ENCODE measurements around the gene ABCA13. TPM values are rescaled to one million over a fixed set of nuclear protein-coding genes. Genes with fewer than 3 reads are reported as not detected.

ABCA13 gene
- total RNA-seq, 1 experiment from 2014 or later: 0.76 TPM

- peak; percentile 72 to 98 for DNase-seq
- H3K4me1 ChIP-seq (replicated peaks; ENCODE audit: insufficient read depth): peaks cover 37% of the 10 kb centered on the region
- H3F3A ChIP-seq (ENCODE audit: insufficient read depth, low read depth): peaks cover 25% of the 10 kb centered on the region
- no TSS peak for BruUV-seq (replicated peaks)
- peak overlapping the region; percentile 62 for H3K4me2 ChIP-seq
- H2AFZ ChIP-seq: no peak overlapping the region
- no peaks in the 10 kb centered on the region for H4K20me1 ChIP-seq (ENCODE audit: insufficient read depth)
- peaks cover 6% of the 10 kb centered on the region; the same call in 1 of the 2 replicates for H3K27me3 ChIP-seq (ENCODE audit: insufficient read depth, low read depth)
- TF ChIP-seq, protein P1, sequence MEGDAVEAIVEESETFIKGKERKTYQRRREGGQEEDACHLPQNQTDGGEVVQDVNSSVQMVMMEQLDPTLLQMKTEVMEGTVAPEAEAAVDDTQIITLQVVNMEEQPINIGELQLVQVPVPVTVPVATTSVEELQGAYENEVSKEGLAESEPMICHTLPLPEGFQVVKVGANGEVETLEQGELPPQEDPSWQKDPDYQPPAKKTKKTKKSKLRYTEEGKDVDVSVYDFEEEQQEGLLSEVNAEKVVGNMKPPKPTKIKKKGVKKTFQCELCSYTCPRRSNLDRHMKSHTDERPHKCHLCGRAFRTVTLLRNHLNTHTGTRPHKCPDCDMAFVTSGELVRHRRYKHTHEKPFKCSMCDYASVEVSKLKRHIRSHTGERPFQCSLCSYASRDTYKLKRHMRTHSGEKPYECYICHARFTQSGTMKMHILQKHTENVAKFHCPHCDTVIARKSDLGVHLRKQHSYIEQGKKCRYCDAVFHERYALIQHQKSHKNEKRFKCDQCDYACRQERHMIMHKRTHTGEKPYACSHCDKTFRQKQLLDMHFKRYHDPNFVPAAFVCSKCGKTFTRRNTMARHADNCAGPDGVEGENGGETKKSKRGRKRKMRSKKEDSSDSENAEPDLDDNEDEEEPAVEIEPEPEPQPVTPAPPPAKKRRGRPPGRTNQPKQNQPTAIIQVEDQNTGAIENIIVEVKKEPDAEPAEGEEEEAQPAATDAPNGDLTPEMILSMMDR (conservative IDR thresholded peaks at IDR 0.05): no peak
- TF ChIP-seq EZH2 (IDR thresholded peaks at IDR 0.05; ENCODE audit: low read depth): no peak
- H3K9me3 ChIP-seq (ENCODE audit: insufficient read depth, low read depth): peaks cover 7% of the 10 kb centered on the region
- no peaks in the 10 kb centered on the region for H3K36me3 ChIP-seq (ENCODE audit: low read depth)
- intact Hi-C loops (cut with micrococcal nuclease; ENCODE audit: unreplicated experiment): loop anchor here (5.0 kb wide), 1 partner anchor 53 kb away; the partner anchor contains the start of gene UPP1
- ChIA-PET CTCF (interaction anchor here (1.0 to 1.6 kb wide), 6 partner anchors 15 to 874 kb away, joined by 3 to 8 read pairs (median 5); no protein-coding TSS in a partner anchor), POLR2A (ENCODE audit: unreplicated experiment) (interaction anchor here (0.7 kb wide), 1 partner anchor 980 kb away, joined by 3 read pairs; no protein-coding TSS in a partner anchor)
- H3K27ac ChIP-seq: no peak overlapping the region
- no peaks in the 10 kb centered on the region for H3K79me2 ChIP-seq (ENCODE audit: low read depth)
- no peak overlapping the region; the same call in 1 of the 2 replicates for H3K4me3 ChIP-seq
- no peaks in the 10 kb centered on the region for H3K9me2 ChIP-seq (ENCODE audit: insufficient read depth)
These were observed 31.1 kb upstream of the ABCA13 start for GRCh38 chr7:48140001-48140681.

- Histone ChIP-seq H4K20me1 (ENCODE audit: insufficient read depth) (no peaks in the 10 kb centered on the region), H3F3A (ENCODE audit: insufficient read depth, low read depth) (peaks cover 25% of the 10 kb centered on the region), H2AFZ (no peak overlapping the region), H3K36me3 (ENCODE audit: low read depth) (no peaks in the 10 kb centered on the region), H3K4me2 (no peak overlapping the region), H3K79me2 (ENCODE audit: low read depth) (no peaks in the 10 kb centered on the region), H3K9me2 (ENCODE audit: insufficient read depth) (no peaks in the 10 kb centered on the region), H3K27ac (no peak overlapping the region), H3K4me1 (replicated peaks; ENCODE audit: insufficient read depth) (peaks cover 37% of the 10 kb centered on the region), H3K9me3 (ENCODE audit: insufficient read depth, low read depth) (peaks cover 11% of the 10 kb centered on the region), H3K27me3 (ENCODE audit: insufficient read depth, low read depth) (peaks cover 6% of the 10 kb centered on the region; the same call in 1 of the 2 replicates), H3K4me3 (no peak overlapping the region)
- DNase-seq: no peak
- intact Hi-C loops (cut with micrococcal nuclease; ENCODE audit: unreplicated experiment): loop anchor here (5.0 kb wide), 1 partner anchor 54 kb away; the partner anchor contains the start of gene UPP1
- BruUV-seq (replicated peaks): no TSS peak
- ChIA-PET CTCF (interaction anchor here (1.6 kb wide), 1 partner anchor 13 kb away, joined by 6 read pairs; no protein-coding TSS in a partner anchor), POLR2A (ENCODE audit: unreplicated experiment) (no interaction called here)
- no peak for TF ChIP-seq EZH2 (IDR thresholded peaks at IDR 0.05; ENCODE audit: low read depth)
- TF ChIP-seq, protein P1 (conservative IDR thresholded peaks at IDR 0.05): no peak
These were observed 29.7 kb upstream of the ABCA13 start for GRCh38 chr7:48141521-48141920.

- no peaks in the 10 kb centered on the region for H3K79me2 ChIP-seq (ENCODE audit: low read depth)
- no peak overlapping the region for H3K4me3 ChIP-seq
- peak; percentile 51 to 92 for DNase-seq
- H3K9me2 ChIP-seq (ENCODE audit: insufficient read depth): no peaks in the 10 kb centered on the region
- H3K4me2 ChIP-seq: peak overlapping the region; percentile 37
- H2AFZ ChIP-seq: no peak overlapping the region
- H3K36me3 ChIP-seq (ENCODE audit: low read depth): no peaks in the 10 kb centered on the region
- peaks cover 11% of the 10 kb centered on the region for H3K9me3 ChIP-seq (ENCODE audit: insufficient read depth, low read depth)
- no peaks in the 10 kb centered on the region for H4K20me1 ChIP-seq (ENCODE audit: insufficient read depth)
- peaks cover 25% of the 10 kb centered on the region for H3F3A ChIP-seq (ENCODE audit: insufficient read depth, low read depth)
- no peak for TF ChIP-seq EZH2 (IDR thresholded peaks at IDR 0.05; ENCODE audit: low read depth)
- TF ChIP-seq, protein P1 (conservative IDR thresholded peaks at IDR 0.05): no peak
- ChIA-PET CTCF (interaction anchor here (0.8 kb wide), 1 partner anchor 11 kb away, joined by 3 read pairs; no protein-coding TSS in a partner anchor), POLR2A (ENCODE audit: unreplicated experiment) (interaction anchor here (0.6 kb wide), 1 partner anchor 55 kb away, joined by 4 read pairs; no protein-coding TSS in a partner anchor)
- BruUV-seq (replicated peaks): no TSS peak
- intact Hi-C loops (cut with micrococcal nuclease; ENCODE audit: unreplicated experiment): loop anchor here (5.0 kb wide), 1 partner anchor 57 kb away; the partner anchor contains the start of gene UPP1
- peaks cover 14% of the 10 kb centered on the region; the same call in 1 of the 2 replicates for H3K27me3 ChIP-seq (ENCODE audit: insufficient read depth, low read depth)
- no peak overlapping the region for H3K27ac ChIP-seq
- peaks cover 35% of the 10 kb centered on the region for H3K4me1 ChIP-seq (replicated peaks; ENCODE audit: insufficient read depth)
These were observed 26.9 kb upstream of the ABCA13 start for GRCh38 chr7:48144291-48144768.

Measured in PC-9 (cell line).